Esophagus squamous epithelium (tissue), 5 donors: ENCODE measurements around the gene CLDN19. TPM values are rescaled to one million over a fixed set of nuclear protein-coding genes. Genes with fewer than 3 reads are reported as not detected.

Source experiments
- DNase-seq: peaks from one replicate; lab custom pipeline; 2025; lab: John Stamatoyannopoulos, UW
- H3K27ac ChIP-seq, 4 donors: fragments of 200-600 bp; sonication (generic); one replicate each; pipeline ENCODE4 v1.5.1; 2016 to 2019; ENCODE audit warnings: mild to moderate bottlenecking in 1 of 4
- H3K27me3 ChIP-seq, 4 donors: fragments of 200-600 bp; sonication (generic); 1 replicate in 3 of 4; 2 replicates in 1 of 4; pipeline versions ENCODE4 v1.5.1 to v1.6.0; 2017 to 2021; ENCODE audit warnings: antibody characterized with exemption in 1 of 4
- H3K36me3 ChIP-seq, 3 donors: fragments of 200-600 bp; sonication (generic); one replicate each; pipeline ENCODE4 v1.5.1; 2016 to 2019
- H3K4me1 ChIP-seq, 3 donors: fragments of 200-600 bp; sonication (generic); one replicate each; pipeline ENCODE4 v1.5.1; 2017 to 2019
- H3K4me3 ChIP-seq, 4 donors: fragments of 200-600 bp; sonication (generic); 1 replicate in 3 of 4; 2 replicates in 1 of 4; pipeline ENCODE4 v1.5.1; 2016 to 2019; ENCODE audit warnings: mild to moderate bottlenecking in 2 of 4, moderate library complexity in 1 of 4
- H3K9me3 ChIP-seq, 3 donors: fragments of 200-600 bp; sonication (generic); one replicate each; pipeline ENCODE4 v1.5.1; 2016 to 2019
- POLR2A ChIP-seq, 4 donors: fragments of 450-650 bp; IDR thresholded peaks; one replicate each; pipeline ENCODE4 v1.6.1; 2017; ENCODE audit warnings: antibody characterized with exemption in 4 of 4, mild to moderate bottlenecking in 4 of 4, moderate library complexity in 3 of 4
- WGBS, 2 donors: methylation state at CpG; one replicate each; pipeline ENCODE4 v1.1.5; 2018; 5-methylcytosine and 5-hydroxymethylcytosine counted together
- intact Hi-C: fragments of 100-400 bp; cut with DNase I; formaldehyde crosslinking; loops from one replicate; pipeline ENCODE4 v1.15.0; 2022
- total RNA-seq, 4 donors: library from RNA; depleted of rRNA; stranded (reverse); fragments of >200 nt; gene quantifications; one replicate each; pipeline ENCODE4 v1.1.0, GENCODE V29; 2016
- TF ChIP-seq, protein P1 (sequence below), 6 experiments: fragments of 450-650 bp in 4 of 6; fragments of 200-600 bp in 2 of 6; sonication (generic) in 2 of 6; IDR thresholded peaks; one replicate each; pipeline ENCODE4 v1.5.1; 2016 to 2019; ENCODE audit warnings: antibody characterized with exemption in 6 of 6, mild to moderate bottlenecking in 4 of 6, moderate library complexity in 4 of 6
- donor health status: DM: yes; HTN: yes; CAD: no.

Gene CLDN19
- total RNA-seq, 4 donors from 2014 or later = 0.21 TPM; not detected in 3

DNA sequence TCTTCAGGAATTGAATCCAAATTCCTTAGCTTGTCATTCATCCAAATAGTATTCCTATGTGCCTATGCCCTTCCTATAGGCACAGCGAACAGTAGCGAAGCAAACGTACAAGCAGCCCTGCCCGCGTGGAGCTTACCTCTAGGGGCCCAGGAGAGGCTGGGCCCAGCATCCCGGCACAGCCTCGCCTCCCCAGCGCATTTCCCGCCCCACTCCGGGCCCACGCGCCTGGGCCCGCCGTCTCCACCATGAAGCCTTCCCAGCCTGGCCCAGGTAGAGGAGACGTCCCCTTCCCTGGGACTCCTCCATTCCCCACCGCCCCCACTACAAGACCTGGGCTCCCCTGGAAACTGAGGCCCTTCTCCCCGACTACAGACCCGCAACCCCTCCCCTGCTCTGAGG, 44.5 kb upstream of the CLDN19 start:
- TF ChIP-seq POLR2A (IDR thresholded peaks at IDR 0.05) = no peak
- TF ChIP-seq, protein P1, sequence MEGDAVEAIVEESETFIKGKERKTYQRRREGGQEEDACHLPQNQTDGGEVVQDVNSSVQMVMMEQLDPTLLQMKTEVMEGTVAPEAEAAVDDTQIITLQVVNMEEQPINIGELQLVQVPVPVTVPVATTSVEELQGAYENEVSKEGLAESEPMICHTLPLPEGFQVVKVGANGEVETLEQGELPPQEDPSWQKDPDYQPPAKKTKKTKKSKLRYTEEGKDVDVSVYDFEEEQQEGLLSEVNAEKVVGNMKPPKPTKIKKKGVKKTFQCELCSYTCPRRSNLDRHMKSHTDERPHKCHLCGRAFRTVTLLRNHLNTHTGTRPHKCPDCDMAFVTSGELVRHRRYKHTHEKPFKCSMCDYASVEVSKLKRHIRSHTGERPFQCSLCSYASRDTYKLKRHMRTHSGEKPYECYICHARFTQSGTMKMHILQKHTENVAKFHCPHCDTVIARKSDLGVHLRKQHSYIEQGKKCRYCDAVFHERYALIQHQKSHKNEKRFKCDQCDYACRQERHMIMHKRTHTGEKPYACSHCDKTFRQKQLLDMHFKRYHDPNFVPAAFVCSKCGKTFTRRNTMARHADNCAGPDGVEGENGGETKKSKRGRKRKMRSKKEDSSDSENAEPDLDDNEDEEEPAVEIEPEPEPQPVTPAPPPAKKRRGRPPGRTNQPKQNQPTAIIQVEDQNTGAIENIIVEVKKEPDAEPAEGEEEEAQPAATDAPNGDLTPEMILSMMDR (IDR thresholded peaks at IDR 0.05) = no peak
- H3K27ac ChIP-seq = no peak overlapping the region
- 85 to 94% methylated on average over 10 to 13 of the region's 18 CpGs for whole genome bisulfite sequencing, 2 donors
- no peak for DNase-seq
- intact Hi-C loops = no loop called here
- H3K36me3 ChIP-seq = peaks cover 0 to 36% (median 0%) of the 10 kb centered on the region in 3 donors
- no peaks in the 10 kb centered on the region for H3K9me3 ChIP-seq
- H3K4me1 ChIP-seq = peaks cover 10 to 21% (median 12%) of the 10 kb centered on the region in 3 donors
- peaks cover 0 to 12% (median 0%) of the 10 kb centered on the region in 4 donors for H3K27me3 ChIP-seq
- peak overlapping the region in 3 of 4 donors; percentile 34 to 65 (median 44) for H3K4me3 ChIP-seq

DNA sequence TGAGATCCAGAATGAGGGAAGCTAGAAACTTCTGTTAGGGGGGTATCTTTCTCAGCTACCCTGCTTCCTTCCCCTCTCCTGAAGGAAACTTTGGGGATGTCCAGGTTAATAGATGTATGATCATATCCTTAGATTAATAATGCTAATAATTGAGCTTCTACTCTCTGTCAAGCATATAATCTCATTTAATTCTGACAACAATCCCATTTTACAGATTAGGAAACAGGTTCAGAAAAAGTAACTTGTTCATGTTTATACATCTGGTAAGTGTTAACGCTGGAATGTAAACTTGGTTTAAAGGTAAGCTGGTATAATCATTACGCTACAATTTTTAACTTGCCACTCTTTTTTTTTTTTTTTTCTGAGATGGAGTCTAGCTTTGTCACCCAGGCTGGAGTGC, 43.1 kb upstream of the CLDN19 start:
- no peak overlapping the region for H3K27ac ChIP-seq
- DNase-seq = no peak
- peaks cover 0 to 49% (median 0%) of the 10 kb centered on the region in 3 donors for H3K36me3 ChIP-seq
- no peaks in the 10 kb centered on the region for H3K9me3 ChIP-seq
- H3K27me3 ChIP-seq = peaks cover 0 to 12% (median 0%) of the 10 kb centered on the region in 4 donors
- WGBS, 2 donors = 93 to 98% methylated on average over 2 of the region's 2 CpGs
- TF ChIP-seq POLR2A (IDR thresholded peaks at IDR 0.05) = no peak
- TF ChIP-seq, protein P1 (IDR thresholded peaks at IDR 0.05) = no peak
- peaks cover 10 to 21% (median 12%) of the 10 kb centered on the region in 3 donors for H3K4me1 ChIP-seq
- intact Hi-C loops = no loop called here
- no peak overlapping the region for H3K4me3 ChIP-seq

DNA sequence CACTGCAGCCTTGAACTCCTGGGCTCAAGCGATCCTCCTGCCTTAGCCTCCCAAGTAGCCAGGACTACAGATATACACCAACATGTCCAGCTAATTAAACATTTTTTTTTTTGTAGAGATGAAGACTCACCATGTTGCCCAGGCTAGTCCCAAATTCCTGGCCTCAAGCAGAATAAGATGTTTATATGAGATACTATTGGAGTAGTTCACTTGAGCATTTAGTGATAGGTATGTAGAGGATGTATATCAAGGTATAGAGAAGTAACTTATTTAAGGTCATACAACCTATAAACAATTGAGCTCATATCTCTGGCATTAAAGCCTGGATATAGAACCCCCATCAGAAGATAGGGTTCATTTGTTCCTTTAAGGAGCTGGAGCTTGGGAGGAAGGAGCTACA, 40.1 kb upstream of the CLDN19 start:
- no peak for TF ChIP-seq POLR2A (IDR thresholded peaks at IDR 0.05)
- TF ChIP-seq, protein P1 (IDR thresholded peaks at IDR 0.05) = no peak
- intact Hi-C loops = no loop called here
- Histone ChIP-seq H3K36me3 (peaks cover 4 to 78% (median 7%) of the 10 kb centered on the region in 3 donors), H3K4me1 (peaks cover 5 to 12% (median 7%) of the 10 kb centered on the region in 3 donors), H3K27ac (no peak overlapping the region), H3K4me3 (no peak overlapping the region), H3K9me3 (no peaks in the 10 kb centered on the region), H3K27me3 (peaks cover 0 to 3% (median 0%) of the 10 kb centered on the region in 4 donors)
- 92 to 94% methylated on average over 1 of the region's 1 CpG for WGBS, 2 donors
- DNase-seq = no peak

DNA sequence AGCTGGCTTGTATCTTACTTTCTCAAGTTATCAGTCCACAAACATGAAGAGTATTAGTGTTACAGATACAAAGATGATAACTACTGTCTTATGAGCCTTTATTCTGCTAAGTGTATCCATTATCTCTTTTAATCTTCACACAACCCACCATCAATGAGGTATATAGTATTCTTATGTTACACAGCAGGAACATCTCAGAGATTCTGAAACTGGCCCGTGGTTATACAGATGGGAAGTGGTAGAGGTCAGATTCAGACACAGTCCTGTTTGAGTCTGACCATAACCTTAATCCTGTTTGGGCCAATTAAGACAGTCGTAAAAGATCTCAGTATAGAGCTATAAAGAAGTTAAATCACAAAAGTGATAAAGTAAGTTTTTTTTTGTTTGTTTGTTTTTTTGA, 39.7 kb upstream of the CLDN19 start:
- 56 to 87% methylated on average over 2 of the region's 2 CpGs for WGBS, 2 donors
- Histone ChIP-seq H3K4me3 (no peak overlapping the region), H3K27ac (no peak overlapping the region), H3K36me3 (peaks cover 4 to 83% (median 11%) of the 10 kb centered on the region in 3 donors), H3K9me3 (no peaks in the 10 kb centered on the region), H3K27me3 (no peaks in the 10 kb centered on the region), H3K4me1 (peaks cover under 1 to 7% (median 2%) of the 10 kb centered on the region in 3 donors)
- intact Hi-C loops = no loop called here
- no peak for DNase-seq
- TF ChIP-seq POLR2A (IDR thresholded peaks at IDR 0.05) = no peak
- TF ChIP-seq, protein P1 (IDR thresholded peaks at IDR 0.05) = no peak

DNA sequence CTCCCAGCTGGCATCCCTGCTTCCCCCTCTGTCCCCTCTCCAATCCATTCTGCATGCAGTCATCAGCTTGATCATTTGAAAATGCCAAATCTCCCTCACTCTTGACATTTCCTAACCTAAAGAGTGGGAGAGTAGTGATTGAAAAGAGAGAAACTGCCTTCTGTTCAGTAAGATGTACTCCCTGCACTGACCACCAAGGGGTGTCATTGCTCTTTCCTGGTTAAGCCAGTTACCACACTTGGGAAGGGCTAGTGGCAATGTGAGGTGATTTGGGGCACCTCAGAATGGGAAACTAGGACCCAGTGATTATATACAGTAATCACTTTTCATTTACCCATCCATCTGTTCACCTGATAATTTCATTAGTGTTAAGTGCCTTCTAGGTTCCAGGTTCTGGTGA, 37.8 kb upstream of the CLDN19 start:
- Histone ChIP-seq H3K36me3 (peaks cover 4 to 97% (median 17%) of the 10 kb centered on the region in 3 donors), H3K27ac (no peak overlapping the region), H3K27me3 (no peaks in the 10 kb centered on the region), H3K4me3 (no peak overlapping the region), H3K4me1 (no peaks in the 10 kb centered on the region), H3K9me3 (no peaks in the 10 kb centered on the region)
- intact Hi-C loops = no loop called here
- no peak for DNase-seq
- TF ChIP-seq, protein P1 (IDR thresholded peaks at IDR 0.05) = peak in 5 of 6 experiments; percentile 44 to 70 (median 51)
- no peak for TF ChIP-seq POLR2A (IDR thresholded peaks at IDR 0.05)
